HEK293T (cell line): ENCODE data around the gene MRNIP.

ENCODE experiments used
- HDGF ChIP-seq: fragments of 450-650 bp; IDR thresholded peaks from 2 replicates; pipeline ENCODE4 v1.6.1; 2017; ENCODE audit warnings: antibody characterized with exemption, borderline replicate concordance
- NFRKB ChIP-seq: fragments of 450-650 bp; IDR thresholded peaks from 2 replicates; pipeline ENCODE4 v1.6.1; 2016; ENCODE audit warnings: mild to moderate bottlenecking, moderate library complexity
- SUZ12 ChIP-seq: fragments of 450-650 bp; IDR thresholded peaks from 2 replicates; pipeline ENCODE4 v1.6.1; 2016; ENCODE audit warnings: mild to moderate bottlenecking

GRCh38 chr5:179793468-179794139, 65.0 kb downstream of the MRNIP start, which contains the start of gene LTC4S:
- TF ChIP-seq NFRKB (no peak), HDGF (no peak), SUZ12 (no peak)
